ENCODE results near the gene SPIRE1.

The SPIRE1 gene

DNA sequence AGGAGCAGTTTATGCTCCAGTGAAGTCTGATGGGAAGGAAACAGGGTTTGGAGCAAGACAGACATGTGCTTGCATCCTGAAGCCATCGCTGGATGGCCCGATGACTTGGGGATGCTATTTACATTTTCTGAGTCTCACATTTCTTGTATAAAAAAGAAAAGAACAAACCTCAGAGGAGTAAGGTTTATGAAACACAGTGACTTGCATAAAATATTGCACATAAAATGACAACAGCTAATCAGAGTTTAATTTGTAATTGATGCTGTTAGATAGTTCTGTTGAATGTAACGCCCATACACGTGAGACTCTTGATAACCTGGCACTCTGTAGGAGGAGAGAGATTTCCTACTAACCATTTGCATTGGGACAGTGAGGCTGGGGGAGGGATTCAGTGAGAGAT, 233.7 kb downstream of the SPIRE1 start:
- no peak for TF ChIP-seq GATA2 (IDR thresholded peaks at IDR 0.05; ENCODE audit: low read depth, low read length)
- TF ChIP-seq GATA3 (IDR thresholded peaks at IDR 0.05; ENCODE audit: low read depth, low read length) = no peak

DNA sequence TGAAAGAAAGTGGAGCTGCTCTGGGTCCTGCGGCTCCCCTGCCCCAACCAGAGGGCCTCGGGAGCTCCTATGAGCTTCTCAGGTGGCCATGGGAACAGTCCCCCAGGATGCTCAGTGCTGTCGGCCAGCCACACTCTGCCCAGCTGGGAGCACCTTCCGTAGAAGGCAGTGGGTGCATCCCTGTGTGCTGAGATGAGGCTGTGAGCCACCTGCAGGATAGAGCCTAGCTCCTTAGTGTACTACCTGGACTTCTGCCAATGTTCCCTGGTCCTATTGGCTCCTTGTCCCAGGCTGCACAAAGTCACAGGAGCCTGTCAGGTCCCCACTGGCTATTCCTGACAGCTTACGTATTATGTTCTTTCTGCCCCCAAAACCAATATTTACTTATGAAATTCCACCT, 234.1 kb downstream of the SPIRE1 start:
- TF ChIP-seq GATA3 (IDR thresholded peaks at IDR 0.05; ENCODE audit: low read depth, low read length) (no peak), GATA2 (IDR thresholded peaks at IDR 0.05; ENCODE audit: low read depth, low read length) (no peak)

DNA sequence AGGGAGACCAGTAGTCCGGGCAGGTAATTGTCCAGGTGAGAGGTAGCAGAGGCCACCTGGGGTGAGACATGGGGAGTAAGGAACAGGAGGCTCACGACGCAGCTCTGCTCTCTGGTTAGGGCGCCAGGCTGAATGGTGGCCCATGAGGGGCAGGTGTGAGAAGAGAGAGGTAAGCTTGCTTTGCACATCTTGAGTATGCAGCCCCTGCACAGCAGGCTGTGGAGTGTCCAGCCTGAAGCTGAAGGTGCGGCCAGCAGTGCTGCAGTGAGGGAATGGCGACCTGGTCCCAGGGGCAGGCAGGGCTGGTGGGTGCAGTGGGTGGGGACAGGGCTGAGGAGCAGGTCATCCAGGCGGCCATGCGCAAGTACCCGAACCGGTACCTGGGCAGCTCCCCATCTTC, 234.5 kb downstream of the SPIRE1 start:
- TF ChIP-seq GATA2 (IDR thresholded peaks at IDR 0.05; ENCODE audit: low read depth, low read length) (no peak), GATA3 (IDR thresholded peaks at IDR 0.05; ENCODE audit: low read depth, low read length) (no peak)

DNA sequence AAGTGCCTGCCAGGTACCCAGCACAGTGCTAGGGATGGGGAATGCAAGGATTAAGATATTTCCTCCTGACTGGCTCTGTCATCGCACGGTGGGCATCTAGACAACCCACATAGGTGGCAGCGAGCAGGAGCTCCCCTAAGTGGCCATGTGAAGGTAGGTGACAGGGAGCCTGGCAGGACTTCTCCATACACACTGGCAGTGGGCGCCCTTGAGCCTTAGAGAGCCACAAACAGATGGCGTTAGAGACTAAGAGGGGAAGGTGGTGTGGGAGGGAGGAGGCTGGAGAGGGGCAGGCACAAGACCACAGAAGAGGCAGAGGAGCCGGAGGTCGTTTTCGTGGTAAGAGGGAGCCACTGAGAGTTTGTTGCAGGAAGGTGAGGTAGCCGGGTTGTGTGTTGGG, 235.0 kb downstream of the SPIRE1 start:
- TF ChIP-seq GATA2 (IDR thresholded peaks at IDR 0.05; ENCODE audit: low read depth, low read length) = no peak
- no peak for TF ChIP-seq GATA3 (IDR thresholded peaks at IDR 0.05; ENCODE audit: low read depth, low read length)

GRCh38 chr18:12421732-12422131, 236.2 kb downstream of the SPIRE1 start:
- no peak for TF ChIP-seq GATA3 (IDR thresholded peaks at IDR 0.05; ENCODE audit: low read depth, low read length)
- no peak for TF ChIP-seq GATA2 (IDR thresholded peaks at IDR 0.05; ENCODE audit: low read depth, low read length)

DNA sequence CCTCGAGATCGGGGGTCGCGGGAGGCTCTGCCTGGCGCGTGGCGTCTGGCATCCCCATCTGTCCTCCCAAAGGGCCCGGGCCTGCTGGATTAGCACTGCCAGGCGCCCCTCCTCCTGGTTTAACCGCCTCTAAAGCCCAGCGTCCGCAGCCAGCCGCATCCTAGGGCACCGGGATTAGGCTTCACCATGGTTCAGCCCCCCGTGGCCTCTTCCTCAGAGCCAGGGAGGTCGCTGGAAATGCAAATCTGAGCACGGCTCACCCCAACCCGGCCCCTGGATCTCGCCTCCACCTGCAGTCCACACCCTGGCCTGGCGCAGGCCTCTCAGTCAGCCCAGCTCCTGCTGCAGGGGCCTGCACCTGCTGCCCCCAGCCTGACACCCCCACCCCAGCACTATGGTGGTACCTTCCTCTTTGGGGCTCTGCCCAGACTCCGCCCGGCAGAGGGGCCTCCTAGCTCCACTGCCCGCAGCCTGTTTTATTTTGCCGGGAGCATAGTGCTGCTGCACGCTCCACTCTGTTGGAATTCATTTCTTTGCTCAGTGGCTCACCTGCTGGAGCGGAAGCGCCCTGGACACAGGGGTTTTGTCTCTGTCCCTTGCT, 237.0 kb downstream of the SPIRE1 start:
- TF ChIP-seq GATA2 (IDR thresholded peaks at IDR 0.05; ENCODE audit: low read depth, low read length) = no peak
- TF ChIP-seq GATA3 (IDR thresholded peaks at IDR 0.05; ENCODE audit: low read depth, low read length) = no peak

- TF ChIP-seq GATA3 (IDR thresholded peaks at IDR 0.05; ENCODE audit: low read depth, low read length) (no peak), GATA2 (IDR thresholded peaks at IDR 0.05; ENCODE audit: low read depth, low read length) (no peak)
These were observed 240.2 kb downstream of the SPIRE1 start for GRCh38 chr18:12417687-12418086.

DNA sequence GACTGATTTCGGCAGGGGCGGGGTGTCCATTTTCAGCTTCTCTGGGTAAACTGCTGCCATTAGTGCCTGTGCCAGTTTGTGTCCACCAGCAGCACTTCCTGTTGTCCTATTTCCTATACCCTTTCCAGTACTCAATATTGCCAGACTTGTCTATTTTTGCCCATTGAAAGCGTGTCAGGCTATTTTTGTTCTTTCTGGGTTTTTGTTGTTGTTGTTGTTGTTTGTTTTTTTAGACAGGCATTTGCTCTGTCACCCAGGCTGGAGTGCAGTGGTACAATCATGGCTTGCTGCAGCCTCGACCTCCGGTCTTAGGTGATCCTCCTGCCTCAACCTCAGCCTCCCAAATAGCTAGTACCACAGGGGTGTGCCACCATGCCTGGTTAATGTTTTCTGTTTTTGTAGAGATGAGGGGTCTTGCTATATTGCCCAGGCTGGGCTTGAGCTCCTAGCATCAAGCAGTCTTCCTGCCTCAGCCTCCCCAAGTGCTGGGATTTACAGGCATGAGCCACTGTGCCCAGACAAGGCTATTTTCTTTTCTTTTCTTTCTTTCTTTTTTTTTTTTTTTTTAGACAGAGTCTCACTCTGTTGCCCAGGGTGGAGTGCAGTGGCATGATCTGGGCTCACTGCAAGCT, 241.7 kb downstream of the SPIRE1 start:
- TF ChIP-seq GATA2 (IDR thresholded peaks at IDR 0.05; ENCODE audit: low read depth, low read length) (no peak), GATA3 (IDR thresholded peaks at IDR 0.05; ENCODE audit: low read depth, low read length) (no peak)

DNA sequence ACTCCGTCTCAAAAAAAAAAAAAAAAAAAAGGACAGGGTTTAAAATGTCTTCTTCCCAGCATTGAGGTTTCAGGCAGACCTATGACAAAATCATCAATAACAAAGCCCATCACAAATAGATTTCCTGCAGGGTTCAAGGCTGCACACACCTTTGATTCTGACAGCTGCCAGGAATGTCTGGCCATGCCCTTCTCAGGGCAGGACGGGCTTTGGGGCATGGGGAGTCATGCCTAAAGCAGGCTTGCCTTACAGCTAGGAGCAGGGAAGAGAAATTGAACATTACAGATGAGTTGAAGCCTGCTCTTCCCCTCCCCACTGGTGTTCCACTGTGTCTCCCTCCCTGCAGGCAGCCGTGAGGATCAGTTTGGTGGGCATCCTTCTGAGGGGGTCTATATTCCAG, 246.5 kb downstream of the SPIRE1 start:
- TF ChIP-seq GATA2 (IDR thresholded peaks at IDR 0.05; ENCODE audit: low read depth, low read length) = no peak
- TF ChIP-seq GATA3 (IDR thresholded peaks at IDR 0.05; ENCODE audit: low read depth, low read length) = no peak

DNA sequence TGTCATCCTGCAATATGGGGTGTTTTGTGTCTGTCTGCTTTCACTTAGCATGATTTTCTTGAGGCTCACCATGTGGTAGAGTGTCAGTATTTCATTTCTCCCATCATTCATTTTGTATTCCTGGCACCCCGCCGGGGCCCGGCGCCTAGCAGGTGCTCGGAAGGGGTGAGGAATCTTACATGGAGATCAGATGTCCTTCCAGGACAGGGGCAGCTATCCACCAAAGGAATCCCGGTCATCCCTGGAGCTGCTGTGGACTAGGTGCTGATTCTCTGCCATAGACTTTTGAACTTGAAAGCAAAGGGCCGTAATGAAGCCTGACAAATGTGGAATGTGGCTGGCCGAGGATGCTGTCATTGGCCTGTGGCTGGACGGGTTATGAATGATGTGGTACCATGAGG, 247.8 kb downstream of the SPIRE1 start:
- TF ChIP-seq GATA3 (IDR thresholded peaks at IDR 0.05; ENCODE audit: low read depth, low read length) (no peak), GATA2 (IDR thresholded peaks at IDR 0.05; ENCODE audit: low read depth, low read length) (no peak)

- TF ChIP-seq GATA2 (IDR thresholded peaks at IDR 0.05; ENCODE audit: low read depth, low read length) (no peak), GATA3 (IDR thresholded peaks at IDR 0.05; ENCODE audit: low read depth, low read length) (no peak)
These were observed 248.4 kb downstream of the SPIRE1 start for GRCh38 chr18:12409469-12409868.

DNA sequence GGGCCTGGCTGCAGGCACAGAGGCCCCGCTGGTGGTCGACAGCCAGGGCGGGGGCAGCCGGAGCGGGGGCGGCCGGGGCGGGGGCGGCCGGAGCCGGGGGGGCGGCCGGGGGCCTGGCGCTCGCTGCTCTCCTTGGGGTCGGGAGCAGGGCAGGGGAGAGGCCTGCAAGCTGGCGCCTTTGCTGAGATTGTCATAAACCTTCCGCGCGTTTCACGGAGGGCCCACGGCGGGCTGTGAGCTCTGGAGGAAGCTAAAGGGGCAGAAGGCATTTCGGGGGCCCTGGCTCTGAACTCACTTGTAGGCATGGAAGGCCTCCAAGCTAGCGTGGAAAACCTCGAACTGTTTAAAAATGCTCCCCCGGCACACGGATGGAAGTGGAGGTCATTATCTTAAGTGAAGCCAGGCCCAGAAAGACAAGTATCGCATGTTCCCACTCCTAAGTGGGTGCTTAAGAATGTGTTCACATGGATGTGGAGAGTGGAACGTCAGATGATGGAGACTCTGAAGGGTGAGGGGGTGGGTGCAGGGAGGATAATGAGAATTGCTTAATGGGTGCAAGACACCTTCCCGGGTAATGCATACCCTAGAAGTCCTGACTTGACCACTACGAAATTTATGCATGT, 249.5 kb downstream of the SPIRE1 start:
- TF ChIP-seq GATA2 (IDR thresholded peaks at IDR 0.05; ENCODE audit: low read depth, low read length) = no peak
- TF ChIP-seq GATA3 (IDR thresholded peaks at IDR 0.05; ENCODE audit: low read depth, low read length) = no peak

DNA sequence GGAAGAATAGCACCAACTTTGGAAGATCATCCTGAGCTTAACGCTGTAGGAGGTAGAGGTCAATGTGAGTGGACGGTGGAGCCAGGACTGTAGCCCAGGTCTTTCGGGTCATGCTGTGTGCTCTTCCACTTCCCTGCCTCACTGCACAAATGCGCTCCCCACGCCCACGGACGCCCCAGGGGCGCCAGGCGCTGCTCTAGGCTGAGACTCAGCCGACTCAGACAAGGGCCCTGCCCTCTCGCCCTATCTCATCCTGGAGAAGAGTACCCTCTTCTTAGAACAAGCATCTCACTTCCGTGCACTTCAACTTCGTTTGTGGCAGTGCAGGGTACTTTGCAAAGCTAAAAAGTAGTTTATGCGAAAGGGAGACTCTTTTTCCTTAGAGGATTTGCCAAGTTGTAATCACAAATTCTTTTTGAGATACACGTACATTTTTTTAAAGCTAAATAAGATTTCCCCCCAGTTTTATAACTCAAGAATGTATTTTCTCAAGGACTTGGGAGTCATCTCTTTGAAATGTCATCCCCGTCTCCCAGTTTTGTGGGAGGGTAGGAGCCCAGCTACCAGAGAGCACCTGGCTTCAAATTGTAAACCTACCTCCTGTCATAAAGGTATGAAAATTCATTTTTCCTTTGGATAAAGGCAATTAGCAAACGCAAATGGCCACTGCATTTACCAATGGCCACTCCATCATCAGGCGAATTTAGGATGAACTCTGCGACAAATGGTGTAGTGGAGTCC, 251.4 kb downstream of the SPIRE1 start:
- TF ChIP-seq GATA2 (IDR thresholded peaks at IDR 0.05; ENCODE audit: low read depth, low read length) = no peak
- TF ChIP-seq GATA3 (IDR thresholded peaks at IDR 0.05; ENCODE audit: low read depth, low read length) = no peak

- TF ChIP-seq GATA3 (IDR thresholded peaks at IDR 0.05; ENCODE audit: low read depth, low read length) (no peak), GATA2 (IDR thresholded peaks at IDR 0.05; ENCODE audit: low read depth, low read length) (no peak)
These were observed 252.8 kb downstream of the SPIRE1 start for GRCh38 chr18:12405066-12405465.
